Measurements from ENCODE around the gene ADAT2. TPM values are rescaled to one million over a fixed set of nuclear protein-coding genes. Genes with fewer than 3 reads are reported as not detected.

ADAT2 gene
- total and polyA plus RNA-seq, 2 of the 13 experiments (the other 11 are each of a cell fraction or from before 2014, with no cell fraction given): 10.5 to 18.3 TPM

- TF ChIP-seq ARID4A (CRISPR knock-in tag; IDR thresholded peaks at IDR 0.05; ENCODE audit: borderline replicate concordance): peak; percentile 76; the same call in 1 of the 2 replicates
- peak; percentile 13; the same call in 1 of the 2 replicates for TF ChIP-seq ZBTB7B (CRISPR knock-in tag; IDR thresholded peaks at IDR 0.05)
- no peak for TF ChIP-seq SNAI1 (CRISPR knock-in tag; IDR thresholded peaks at IDR 0.05; ENCODE audit: borderline replicate concordance)
- no peak for TF ChIP-seq MXD1 (CRISPR knock-in tag; IDR thresholded peaks at IDR 0.05)
- peak; percentile 99 for TF ChIP-seq CEBPB (IDR thresholded peaks at IDR 0.05; ENCODE audit: borderline replicate concordance, low read depth, low read length)
- TF ChIP-seq REXO4 (CRISPR knock-in tag; IDR thresholded peaks at IDR 0.05; ENCODE audit: borderline replicate concordance): no peak
- TF ChIP-seq ZNF33A (CRISPR knock-in tag; IDR thresholded peaks at IDR 0.05; ENCODE audit: borderline replicate concordance): no peak
- TF ChIP-seq GLMP (CRISPR knock-in tag; IDR thresholded peaks at IDR 0.05; ENCODE audit: borderline replicate concordance): no peak
- no peak for TF ChIP-seq ZFP41 (CRISPR knock-in tag; IDR thresholded peaks at IDR 0.05; ENCODE audit: borderline replicate concordance)
- TF ChIP-seq ZNF772 (CRISPR knock-in tag; IDR thresholded peaks at IDR 0.05): peak; percentile 44; the same call in 1 of the 2 replicates
- TF ChIP-seq ARID5B (CRISPR knock-in tag; IDR thresholded peaks at IDR 0.05): peak; percentile 97
- no peak for TF ChIP-seq ZBTB2 (CRISPR knock-in tag; IDR thresholded peaks at IDR 0.05; ENCODE audit: low read depth)
- no peak for TF ChIP-seq FOXA1 (IDR thresholded peaks at IDR 0.05)
- peak; percentile 5; the same call in 1 of the 2 replicates for TF ChIP-seq FOXA1 (CRISPR knock-in tag; IDR thresholded peaks at IDR 0.05)
These were observed 53.0 kb downstream of the ADAT2 start (continued) for GRCh38 chr6:143397227-143398222.
